H1 (cell line): ENCODE data around the gene EGFR. TPM values are rescaled to one million over a fixed set of nuclear protein-coding genes. Genes with fewer than 3 reads are reported as not detected.

Experiments
- CTCF ChIA-PET: fragments of 300-600 bp; sonication (Branson Sonifier 250); formaldehyde crosslinking; loops from one replicate; lab custom pipeline; 2021; ENCODE audit not compliant: partially characterized antibody; lab: Charles Lee
- POLR2A ChIA-PET: fragments of 300-600 bp; sonication (Branson Sonifier 250); formaldehyde crosslinking; loops from one replicate; lab custom pipeline; 2021; ENCODE audit warnings: inconsistent platforms; ENCODE audit not compliant: partially characterized antibody; lab: Charles Lee
- DNase-seq, 2 experiments: peaks; one replicate each; pipeline versions ENCODE4 v3.0.0 to v3.0.0-alpha.2; 2010 to 2022; ENCODE audit warnings: low spot score in 2 of 2, low read depth in 1 of 2, mixed read lengths in 1 of 2
- FAIRE-seq: peaks from 2 replicates; lab custom pipeline; 2011; peaks lifted over from hg19 to GRCh38; lab: Jason Lieb, UNC
- H2AFZ ChIP-seq: 2 replicates; pipeline ENCODE4 v1.8.1; 2012; ENCODE audit warnings: low read length, inconsistent platforms
- H2AK5ac ChIP-seq: 2 replicates; pipeline ENCODE4 v1.6.1; 2013; ENCODE audit warnings: low read depth, low read length
- H2BK120ac ChIP-seq: replicated peaks from 2 replicates; pipeline ENCODE3; 2013; ENCODE audit warnings: low read depth, low read length, inconsistent platforms
- H2BK12ac ChIP-seq: 2 replicates; pipeline ENCODE4 v1.6.1; 2013; ENCODE audit warnings: low read depth, low read length
- H2BK15ac ChIP-seq: 2 replicates; pipeline ENCODE4 v1.6.1; 2013; ENCODE audit warnings: low read length
- H2BK20ac ChIP-seq: 2 replicates; pipeline ENCODE4 v1.6.1; 2013; ENCODE audit warnings: low read length
- H2BK5ac ChIP-seq: 2 replicates; pipeline ENCODE4 v1.6.1; 2013; ENCODE audit warnings: low read depth, low read length
- H3K14ac ChIP-seq: 2 replicates; pipeline ENCODE4 v1.6.1; 2013; ENCODE audit warnings: inconsistent platforms; ENCODE audit not compliant: insufficient read length
- H3K18ac ChIP-seq: 2 replicates; pipeline ENCODE4 v1.6.1; 2013; ENCODE audit warnings: low read length; ENCODE audit errors: extremely low read depth
- H3K23ac ChIP-seq: 2 replicates; pipeline ENCODE4 v1.6.1; 2013; ENCODE audit warnings: inconsistent platforms; ENCODE audit not compliant: insufficient read length
- H3K23me2 ChIP-seq: 2 replicates; pipeline ENCODE4 v1.6.1; 2013; ENCODE audit warnings: low read depth, low read length
- H3K27ac ChIP-seq: 2 replicates; pipeline ENCODE4 v1.6.1; 2011; ENCODE audit warnings: low read depth, low read length, inconsistent platforms
- H3K27me3 ChIP-seq, 4 experiments: replicated peaks in 1 of 4; 1 replicate in 1 of 4; 2 replicates in 3 of 4; pipeline versions ENCODE4 v1.6.1 to v1.8.1; 2011 to 2013; ENCODE audit warnings: low read length in 3 of 4, mild to moderate bottlenecking in 3 of 4, inconsistent platforms in 2 of 4, mixed read lengths in 2 of 4, moderate library complexity in 1 of 4; ENCODE audit not compliant: control insufficient read depth in 3 of 4, insufficient read depth in 3 of 4; ENCODE audit errors: extremely low read depth in 1 of 4
- H3K36me3 ChIP-seq, 4 experiments: 2 replicates each; pipeline versions ENCODE4 v1.6.1 to v1.8.1; 2011 to 2013; ENCODE audit warnings: mild to moderate bottlenecking in 4 of 4, low read length in 3 of 4, moderate library complexity in 2 of 4, control low read depth in 1 of 4, inconsistent platforms in 1 of 4; ENCODE audit not compliant: insufficient read depth in 4 of 4, control insufficient read depth in 2 of 4
- H3K4ac ChIP-seq: replicated peaks from 2 replicates; pipeline ENCODE3; 2013; ENCODE audit warnings: low read length, low read depth, mixed read lengths, inconsistent platforms; ENCODE audit not compliant: insufficient read length
- H3K4me1 ChIP-seq, 4 experiments: replicated peaks in 1 of 4; 1 replicate in 1 of 4; 2 replicates in 3 of 4; pipeline versions ENCODE4 v1.6.1 to v1.8.1; 2011 to 2013; ENCODE audit warnings: low read length in 3 of 4, inconsistent platforms in 2 of 4, mixed read lengths in 1 of 4; ENCODE audit not compliant: insufficient read depth in 4 of 4, control insufficient read depth in 3 of 4
- H3K4me2 ChIP-seq, 2 experiments: 2 replicates each; pipeline versions ENCODE4 v1.6.1 to v1.8.1; 2011 to 2013; ENCODE audit warnings: low read depth in 2 of 2, low read length in 2 of 2, control low read depth in 1 of 2, inconsistent platforms in 1 of 2, mild to moderate bottlenecking in 1 of 2; ENCODE audit not compliant: insufficient read depth in 1 of 2
- H3K4me3 ChIP-seq, 4 experiments: fragments of 200-600, 300-600 bp in 1 of 4; sonication (generic), shearing (Covaris generic), sonication (Bioruptor Twin) in 1 of 4; 2 replicates each; pipeline versions ENCODE4 v1.5.1 to v1.8.1; 2011 to 2016; ENCODE audit warnings: low read length in 4 of 4, low read depth in 3 of 4, control low read depth in 2 of 4, inconsistent platforms in 2 of 4, mild to moderate bottlenecking in 2 of 4, mixed read lengths in 1 of 4, moderate library complexity in 1 of 4; ENCODE audit not compliant: insufficient read depth in 2 of 4; ENCODE audit errors: extremely low read depth in 1 of 4
- H3K56ac ChIP-seq: replicated peaks from 2 replicates; pipeline ENCODE3; 2013; ENCODE audit warnings: low read depth, mild to moderate bottlenecking, mixed read lengths, low read length, inconsistent platforms; ENCODE audit not compliant: insufficient read length
- H3K79me1 ChIP-seq: 2 replicates; pipeline ENCODE4 v1.6.1; 2013; ENCODE audit warnings: low read depth, low read length, control low read depth
- H3K79me2 ChIP-seq, 2 experiments: 2 replicates each; pipeline versions ENCODE4 v1.6.1 to v1.8.1; 2012 to 2013; ENCODE audit warnings: low read length in 2 of 2, mild to moderate bottlenecking in 2 of 2, inconsistent platforms in 1 of 2; ENCODE audit not compliant: insufficient read depth in 2 of 2, control insufficient read depth in 1 of 2
- H3K9ac ChIP-seq, 4 experiments: replicated peaks in 1 of 4; 1 replicate in 1 of 4; 2 replicates in 3 of 4; pipeline versions ENCODE4 v1.6.1 to v1.8.1; 2011 to 2013; ENCODE audit warnings: low read depth in 3 of 4, low read length in 3 of 4, control low read depth in 2 of 4, mild to moderate bottlenecking in 2 of 4, moderate library complexity in 2 of 4, inconsistent platforms in 1 of 4; ENCODE audit errors: extremely low read depth in 1 of 4
- H3K9me3 ChIP-seq, 2 experiments: 2 replicates each; pipeline versions ENCODE4 v1.6.1 to v1.8.1; 2012 to 2013; ENCODE audit warnings: mild to moderate bottlenecking in 2 of 2, moderate library complexity in 2 of 2, control low read depth in 1 of 2, inconsistent platforms in 1 of 2, low read depth in 1 of 2, low read length in 1 of 2, mixed read lengths in 1 of 2; ENCODE audit not compliant: insufficient read depth in 2 of 2
- H4K20me1 ChIP-seq, 2 experiments: replicated peaks in 1 of 2; 2 replicates each; pipeline versions ENCODE3 to v1.8.1; 2011 to 2013; ENCODE audit warnings: inconsistent platforms in 2 of 2, low read length in 2 of 2, mild to moderate bottlenecking in 1 of 2; ENCODE audit not compliant: insufficient read depth in 2 of 2, control insufficient read depth in 1 of 2
- H4K5ac ChIP-seq: 2 replicates; pipeline ENCODE4 v1.6.1; 2013; ENCODE audit warnings: low read length, low read depth, mixed read lengths, inconsistent platforms; ENCODE audit not compliant: insufficient read length
- H4K8ac ChIP-seq: 2 replicates; pipeline ENCODE4 v1.8.0; 2013; ENCODE audit warnings: mild to moderate bottlenecking, moderate library complexity, low read length, inconsistent platforms; ENCODE audit not compliant: insufficient read depth; ENCODE audit errors: extremely low read depth
- H4K91ac ChIP-seq: replicated peaks from 2 replicates; pipeline ENCODE3; 2013; ENCODE audit warnings: low read length, mixed read lengths, inconsistent platforms; ENCODE audit not compliant: insufficient read length
- FOSL1 ChIP-seq: IDR thresholded peaks from 2 replicates; pipeline ENCODE4 v1.6.1; 2011; ENCODE audit warnings: mild to moderate bottlenecking, low read depth, low read length, moderate library complexity; ENCODE audit not compliant: insufficient read depth
- JUN ChIP-seq: IDR thresholded peaks from 2 replicates; pipeline ENCODE4 v1.6.1; 2011; ENCODE audit warnings: low read depth, mild to moderate bottlenecking, improper control_type of control experiment, low read length
- SIN3A ChIP-seq, 2 experiments: IDR thresholded peaks in 1 of 2; conservative IDR thresholded peaks in 1 of 2; 2 replicates each; pipeline ENCODE4 v1.6.1; 2011 to 2012; ENCODE audit warnings: low read length in 2 of 2, improper control_type of control experiment in 1 of 2, low read depth in 1 of 2, mild to moderate bottlenecking in 1 of 2
- TAF1 ChIP-seq: IDR thresholded peaks from 2 replicates; pipeline ENCODE4 v1.6.1; 2011; ENCODE audit warnings: mild to moderate bottlenecking, low read depth, low read length
- TCF12 ChIP-seq: IDR thresholded peaks from 2 replicates; pipeline ENCODE4 v1.6.1; 2011; ENCODE audit warnings: low read depth, mild to moderate bottlenecking, low read length
- WGBS, 2 experiments: shearing (Covaris generic) in 1 of 2; methylation state at CpG; one replicate each; pipeline versions ENCODE4 v1.1.6 to v1.1.7; 2013 to 2015; ENCODE audit warnings: low lambda C conversion rate in 2 of 2, mixed read lengths in 2 of 2, inconsistent platforms in 1 of 2, low coverage in 1 of 2, missing lambda C conversion rate in 1 of 2; ENCODE audit not compliant: insufficient replicate concordance in 2 of 2, insufficient coverage in 1 of 2, insufficient read length in 1 of 2; ENCODE audit errors: extremely low coverage in 1 of 2, missing lambda C conversion rate in 1 of 2; 5-methylcytosine and 5-hydroxymethylcytosine counted together
- polyA plus RNA-seq, 7 experiments: library from polyadenylated mRNA; depleted of rRNA in 3 of 7; stranded (reverse) in 5 of 7; unstranded in 2 of 7; fragments of >200 nt in 5 of 7; fragments of 200-250 nt in 2 of 7; gene quantifications; 1 replicate in 5 of 7; 2 replicates in 1 of 7; 4 replicates in 1 of 7; pipeline versions ENCODE4 v1.2.1 to v1.2.3, GENCODE V29; 2011 to 2013; ENCODE audit warnings: missing spikeins in 2 of 7, mixed read lengths in 2 of 7
- total RNA-seq: library from RNA; stranded (reverse); fragmentation: NEBNext Ultra II Directional; extraction: Animal tissue kit (Norgen Biotek cat#: 25700); gene quantifications from 2 replicates; pipeline ENCODE4 v1.2.1, GENCODE V29; 2021
- TF ChIP-seq, protein P1 (sequence below): IDR thresholded peaks from 2 replicates; pipeline ENCODE4 v1.6.1; 2012; ENCODE audit warnings: low read length, inconsistent platforms

Gene EGFR
- total and polyA plus RNA-seq, 2 of the 8 experiments (the other 6 are each of a cell fraction or from before 2014, with no cell fraction given): 1.9 to 5.8 TPM

DNA sequence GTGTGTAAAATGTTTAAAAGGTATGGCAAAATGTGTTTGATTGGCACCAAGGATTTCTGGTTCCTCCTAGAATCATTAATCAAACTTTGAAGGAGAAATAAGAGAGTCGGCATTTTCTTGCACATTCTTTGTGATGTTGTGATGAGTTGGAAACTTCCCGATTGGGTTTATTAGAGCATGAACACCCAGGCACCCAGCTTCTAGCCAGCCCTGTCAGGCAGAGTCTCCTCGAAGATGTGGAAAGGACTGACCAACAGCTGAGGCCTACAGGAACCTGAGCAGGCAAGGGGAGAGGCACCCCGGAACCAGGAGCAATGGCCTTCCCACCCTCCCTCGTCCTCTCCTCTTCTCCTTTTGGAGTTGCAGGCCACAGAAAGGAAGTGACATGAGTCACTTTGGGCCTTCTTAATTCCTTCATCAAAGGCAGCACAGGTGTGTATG is 68.7 kb downstream of the EGFR start:
- H3K4ac ChIP-seq: no peak overlapping the region
- no peak overlapping the region for H2AFZ ChIP-seq
- H3K4me3 ChIP-seq: no peak overlapping the region
- no peak overlapping the region for H3K27ac ChIP-seq
- H3K27me3 ChIP-seq: no peaks in the 10 kb centered on the region
- no peaks in the 10 kb centered on the region for H4K20me1 ChIP-seq
- H3K14ac ChIP-seq: no peak overlapping the region
- no peak overlapping the region for H3K9ac ChIP-seq
- H3K79me2 ChIP-seq: no peaks in the 10 kb centered on the region
- FAIRE-seq (no peak), DNase-seq (no peak)
- no peaks in the 10 kb centered on the region for H3K9me3 ChIP-seq
- H3K36me3 ChIP-seq: no peaks in the 10 kb centered on the region
- no peaks in the 10 kb centered on the region for H3K79me1 ChIP-seq
- WGBS, 2 experiments: 59% methylated on average over 4 of the region's 5 CpGs; no CpG with 5 or more reads in 1 of the 2 experiments
- H4K5ac ChIP-seq: no peak overlapping the region
- no peak overlapping the region for H2BK5ac ChIP-seq
- no peak overlapping the region for H2BK15ac ChIP-seq
- no peak overlapping the region for H2BK120ac ChIP-seq
- no peak overlapping the region for H4K8ac ChIP-seq
- H3K23ac ChIP-seq: no peak overlapping the region
- H2BK20ac ChIP-seq: no peak overlapping the region
- peaks cover 0 to 3% (median 1%) of the 10 kb centered on the region in 4 experiments; a peak in 3 of 7 replicates for H3K4me1 ChIP-seq
- CTCF ChIA-PET: no interaction called here
- TF ChIP-seq, protein P1, sequence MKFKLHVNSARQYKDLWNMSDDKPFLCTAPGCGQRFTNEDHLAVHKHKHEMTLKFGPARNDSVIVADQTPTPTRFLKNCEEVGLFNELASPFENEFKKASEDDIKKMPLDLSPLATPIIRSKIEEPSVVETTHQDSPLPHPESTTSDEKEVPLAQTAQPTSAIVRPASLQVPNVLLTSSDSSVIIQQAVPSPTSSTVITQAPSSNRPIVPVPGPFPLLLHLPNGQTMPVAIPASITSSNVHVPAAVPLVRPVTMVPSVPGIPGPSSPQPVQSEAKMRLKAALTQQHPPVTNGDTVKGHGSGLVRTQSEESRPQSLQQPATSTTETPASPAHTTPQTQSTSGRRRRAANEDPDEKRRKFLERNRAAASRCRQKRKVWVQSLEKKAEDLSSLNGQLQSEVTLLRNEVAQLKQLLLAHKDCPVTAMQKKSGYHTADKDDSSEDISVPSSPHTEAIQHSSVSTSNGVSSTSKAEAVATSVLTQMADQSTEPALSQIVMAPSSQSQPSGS: no peak
- TF ChIP-seq FOSL1: no peak
- TF ChIP-seq JUN: no peak
- TF ChIP-seq TCF12: no peak
- TF ChIP-seq SIN3A (conservative IDR thresholded peaks at IDR 0.05 in 1 of 2, IDR thresholded peaks at IDR 0.05 in 1 of 2; ENCODE audit: low read depth in 1 of 2, low read length in 2 of 2): no peak
- no peak for TF ChIP-seq TAF1
- POLR2A ChIA-PET: no interaction called here
- no peak overlapping the region for H3K18ac ChIP-seq
- no peak overlapping the region for H2AK5ac ChIP-seq
- H2BK12ac ChIP-seq: no peak overlapping the region
- H3K56ac ChIP-seq: no peak overlapping the region
- H3K4me2 ChIP-seq: no peak overlapping the region
- no peak overlapping the region for H4K91ac ChIP-seq
- H3K23me2 ChIP-seq: no peaks in the 10 kb centered on the region; the same call in 1 of the 2 replicates
